ENCODE data around the gene SEPTIN5.

Gene SEPTIN5

GRCh38 chr22:19760951-19761724, 46.8 kb downstream of the SEPTIN5 start:
- 2% methylated on average over 92 to 104 of the region's 117 CpGs for WGBS, 2 experiments (ENCODE audit: insufficient coverage in 2 of 2)
- peaks cover 20% of the 10 kb centered on the region for H3K4me1 ChIP-seq (ENCODE audit: control insufficient read depth, insufficient read depth, low read length, poor library complexity, severe bottlenecking)
- no peaks in the 10 kb centered on the region for H3K9me3 ChIP-seq (ENCODE audit: control insufficient read depth, low read length)
- H3K36me3 ChIP-seq (ENCODE audit: control insufficient read depth, insufficient read depth, low read length), result no peaks in the 10 kb centered on the region
- H3K27ac ChIP-seq (ENCODE audit: low read depth, low read length, severe bottlenecking), result no peak overlapping the region
- H3K4me3 ChIP-seq (ENCODE audit: extremely low read depth, insufficient read depth, low read length, poor library complexity, severe bottlenecking), result no peak overlapping the region

- Histone ChIP-seq H3K9me3 (ENCODE audit: control insufficient read depth, low read length) (no peaks in the 10 kb centered on the region), H3K36me3 (ENCODE audit: control insufficient read depth, insufficient read depth, low read length) (no peaks in the 10 kb centered on the region), H3K27ac (ENCODE audit: low read depth, low read length, severe bottlenecking) (no peak overlapping the region), H3K4me3 (ENCODE audit: extremely low read depth, insufficient read depth, low read length, poor library complexity, severe bottlenecking) (no peak overlapping the region), H3K4me1 (ENCODE audit: control insufficient read depth, insufficient read depth, low read length, poor library complexity, severe bottlenecking) (peaks cover 20% of the 10 kb centered on the region)
- 25 to 29% methylated on average over 25 to 33 of the region's 33 CpGs for WGBS, 2 experiments (ENCODE audit: insufficient coverage in 2 of 2)
Observed at GRCh38 chr22:19761725-19762567, 47.6 kb downstream of the SEPTIN5 start.

- H3K36me3 ChIP-seq (ENCODE audit: control insufficient read depth, insufficient read depth, low read length), result no peaks in the 10 kb centered on the region
- H3K9me3 ChIP-seq (ENCODE audit: control insufficient read depth, low read length), result no peaks in the 10 kb centered on the region
- H3K4me1 ChIP-seq (ENCODE audit: control insufficient read depth, insufficient read depth, low read length, poor library complexity, severe bottlenecking), result peaks cover 24% of the 10 kb centered on the region
- H3K27ac ChIP-seq (ENCODE audit: low read depth, low read length, severe bottlenecking), result no peak overlapping the region
- no peak overlapping the region for H3K4me3 ChIP-seq (ENCODE audit: extremely low read depth, insufficient read depth, low read length, poor library complexity, severe bottlenecking)
- 45 to 51% methylated on average over 30 to 34 of the region's 34 CpGs for WGBS, 2 experiments (ENCODE audit: insufficient coverage in 2 of 2)
Observed at GRCh38 chr22:19762568-19763457, 48.5 kb downstream of the SEPTIN5 start.

GRCh38 chr22:19763458-19764298, 49.4 kb downstream of the SEPTIN5 start:
- WGBS, 2 experiments (ENCODE audit: insufficient coverage in 2 of 2), result 47 to 49% methylated on average over 33 to 36 of the region's 39 CpGs
- Histone ChIP-seq H3K4me3 (ENCODE audit: extremely low read depth, insufficient read depth, low read length, poor library complexity, severe bottlenecking) (no peak overlapping the region), H3K9me3 (ENCODE audit: control insufficient read depth, low read length) (no peaks in the 10 kb centered on the region), H3K4me1 (ENCODE audit: control insufficient read depth, insufficient read depth, low read length, poor library complexity, severe bottlenecking) (peaks cover 25% of the 10 kb centered on the region), H3K36me3 (ENCODE audit: control insufficient read depth, insufficient read depth, low read length) (no peaks in the 10 kb centered on the region), H3K27ac (ENCODE audit: low read depth, low read length, severe bottlenecking) (no peak overlapping the region)

- 58 to 63% methylated on average over 9 to 15 of the region's 17 CpGs for WGBS, 2 experiments (ENCODE audit: insufficient coverage in 2 of 2)
- Histone ChIP-seq H3K4me1 (ENCODE audit: control insufficient read depth, insufficient read depth, low read length, poor library complexity, severe bottlenecking) (peaks cover 21% of the 10 kb centered on the region), H3K27ac (ENCODE audit: low read depth, low read length, severe bottlenecking) (no peak overlapping the region), H3K36me3 (ENCODE audit: control insufficient read depth, insufficient read depth, low read length) (no peaks in the 10 kb centered on the region), H3K4me3 (ENCODE audit: extremely low read depth, insufficient read depth, low read length, poor library complexity, severe bottlenecking) (no peak overlapping the region), H3K9me3 (ENCODE audit: control insufficient read depth, low read length) (no peaks in the 10 kb centered on the region)
Observed at GRCh38 chr22:19764299-19764593, 49.9 kb downstream of the SEPTIN5 start.

GRCh38 chr22:19764636-19765476, 50.6 kb downstream of the SEPTIN5 start:
- no peak overlapping the region for H3K27ac ChIP-seq (ENCODE audit: low read depth, low read length, severe bottlenecking)
- H3K4me1 ChIP-seq (ENCODE audit: control insufficient read depth, insufficient read depth, low read length, poor library complexity, severe bottlenecking), result peaks cover 17% of the 10 kb centered on the region
- 21 to 28% methylated on average over 20 to 24 of the region's 25 CpGs for WGBS, 2 experiments (ENCODE audit: insufficient coverage in 2 of 2)

GRCh38 chr22:19765477-19766239, 51.4 kb downstream of the SEPTIN5 start:
- H3K4me1 ChIP-seq (ENCODE audit: control insufficient read depth, insufficient read depth, low read length, poor library complexity, severe bottlenecking), result peaks cover 16% of the 10 kb centered on the region

More at GRCh38 chr22:19764636-19765476, 50.6 kb downstream of the SEPTIN5 start:
- Histone ChIP-seq H3K4me3 (ENCODE audit: extremely low read depth, insufficient read depth, low read length, poor library complexity, severe bottlenecking) (no peak overlapping the region), H3K36me3 (ENCODE audit: control insufficient read depth, insufficient read depth, low read length) (no peaks in the 10 kb centered on the region), H3K9me3 (ENCODE audit: control insufficient read depth, low read length) (no peaks in the 10 kb centered on the region)

GRCh38 chr22:19766240-19766510, 51.9 kb downstream of the SEPTIN5 start:
- Histone ChIP-seq H3K4me1 (ENCODE audit: control insufficient read depth, insufficient read depth, low read length, poor library complexity, severe bottlenecking) (peaks cover 16% of the 10 kb centered on the region), H3K36me3 (ENCODE audit: control insufficient read depth, insufficient read depth, low read length) (no peaks in the 10 kb centered on the region), H3K9me3 (ENCODE audit: control insufficient read depth, low read length) (no peaks in the 10 kb centered on the region), H3K4me3 (ENCODE audit: extremely low read depth, insufficient read depth, low read length, poor library complexity, severe bottlenecking) (no peak overlapping the region), H3K27ac (ENCODE audit: low read depth, low read length, severe bottlenecking) (no peak overlapping the region)
- 1% methylated on average over 25 to 35 of the region's 36 CpGs for whole genome bisulfite sequencing, 2 experiments (ENCODE audit: insufficient coverage in 2 of 2)

More at GRCh38 chr22:19765477-19766239, 51.4 kb downstream of the SEPTIN5 start:
- Histone ChIP-seq H3K9me3 (ENCODE audit: control insufficient read depth, low read length) (no peaks in the 10 kb centered on the region), H3K27ac (ENCODE audit: low read depth, low read length, severe bottlenecking) (no peak overlapping the region), H3K4me3 (ENCODE audit: extremely low read depth, insufficient read depth, low read length, poor library complexity, severe bottlenecking) (no peak overlapping the region), H3K36me3 (ENCODE audit: control insufficient read depth, insufficient read depth, low read length) (no peaks in the 10 kb centered on the region)
- WGBS, 2 experiments (ENCODE audit: insufficient coverage in 2 of 2), result 2% methylated on average over 51 to 74 of the region's 83 CpGs
